HG03280 (cell line): ENCODE results near the gene ADGRG1.

ENCODE experiments used
- ATAC-seq: cut with Tn5 transposase; IDR thresholded peaks from one replicate; pipeline ENCODE4 v1.9.1; 2021; ENCODE audit warnings: mild to moderate bottlenecking, moderate library complexity; ENCODE audit not compliant: unreplicated experiment

Gene ADGRG1

GRCh38 chr16:57619606-57620334, 8.7 kb upstream of the ADGRG1 start:
- no peak for ATAC-seq

GRCh38 chr16:57620335-57621231, 7.8 kb upstream of the ADGRG1 start:
- ATAC-seq, result no peak

- no peak for ATAC-seq
Observed at GRCh38 chr16:57621521-57622271, 6.7 kb upstream of the ADGRG1 start.

GRCh38 chr16:57622361-57623250, 5.8 kb upstream of the ADGRG1 start:
- ATAC-seq, result no peak

GRCh38 chr16:57623251-57624043, 5.0 kb upstream of the ADGRG1 start:
- ATAC-seq, result no peak

GRCh38 chr16:57624044-57624688, 4.3 kb upstream of the ADGRG1 start:
- no peak for ATAC-seq

- ATAC-seq, result no peak
Observed at GRCh38 chr16:57624806-57625500, 3.5 kb upstream of the ADGRG1 start.

- ATAC-seq, result no peak
Observed at GRCh38 chr16:57626420-57627170, 1.8 kb upstream of the ADGRG1 start.

GRCh38 chr16:57627184-57627871, 1.1 kb upstream of the ADGRG1 start:
- ATAC-seq, result no peak

GRCh38 chr16:57628783-57629293, 408 bp downstream of the ADGRG1 start:
- ATAC-seq, result no peak

GRCh38 chr16:57629516-57630406, 1.3 kb downstream of the ADGRG1 start:
- no peak for ATAC-seq

GRCh38 chr16:57630407-57630797, 2.0 kb downstream of the ADGRG1 start:
- no peak for ATAC-seq

GRCh38 chr16:57630931-57631845, 2.8 kb downstream of the ADGRG1 start:
- ATAC-seq, result no peak

- no peak for ATAC-seq
Observed at GRCh38 chr16:57632568-57632967, 4.1 kb downstream of the ADGRG1 start.
